Mucosa of descending colon (tissue), 3 donors: ENCODE results near the gene CLASP2. TPM values are rescaled to one million over a fixed set of nuclear protein-coding genes. Genes with fewer than 3 reads are reported as not detected.

Source experiments
- ATAC-seq: fragments of 200-7000 bp; cut with Tn5 transposase; one replicate; pipeline ENCODE4 v1.9.1; 2020; ENCODE audit warnings: mild to moderate bottlenecking, moderate library complexity
- DNase-seq, 3 donors: peaks; one replicate each; pipeline ENCODE4 v3.0.0-alpha.2; 2020
- H3K36me3 ChIP-seq: fragments of 200-600 bp; one replicate; pipeline ENCODE4 v1.8.0; 2021; ENCODE audit warnings: low read depth, mild to moderate bottlenecking
- H3K4me1 ChIP-seq: fragments of 200-600 bp; one replicate; pipeline ENCODE4 v1.8.0; 2021; ENCODE audit warnings: low read depth, mild to moderate bottlenecking
- H3K4me3 ChIP-seq: fragments of 200-600 bp; one replicate; pipeline ENCODE4 v1.8.0; 2021; ENCODE audit warnings: mild to moderate bottlenecking
- H3K9me3 ChIP-seq: fragments of 200-600 bp; one replicate; pipeline ENCODE4 v1.8.0; 2021; ENCODE audit warnings: mild to moderate bottlenecking
- intact Hi-C, 2 donors: fragments of 100-400 bp; cut with DNase I in 1 of 2; cut with micrococcal nuclease in 1 of 2; formaldehyde crosslinking; loops; one replicate each; pipeline versions ENCODE4 v1.11.0 to v1.11.1; 2022; cut with DNase I, micrococcal nuclease
- total RNA-seq, 3 donors: library from RNA; stranded (reverse); fragmentation: NEBNext Ultra II Directional in 2 of 3; extraction: Animal tissue kit (Norgen Biotek cat#: 25700) in 2 of 3; gene quantifications; one replicate each; pipeline versions ENCODE4 v1.2.1 to v1.2.4, GENCODE V29; 2021 to 2023
- TF ChIP-seq, protein P1 (sequence below): fragments of 200-600 bp; IDR thresholded peaks from one replicate; pipeline ENCODE4 v1.8.0; 2022; ENCODE audit warnings: antibody characterized with exemption, mild to moderate bottlenecking
- donor health status: DM: no; HTN: no; CAD: no; lungs with moderate emphysema.
- donor health status: DM: no; HTN: no; CAD: no.
- donor health status: DM: no; HTN: yes; CAD: no.

The CLASP2 gene
- total RNA-seq, 3 donors from 2014 or later, result 33.6 to 66.6 (median 44.5) TPM

- TF ChIP-seq, protein P1, sequence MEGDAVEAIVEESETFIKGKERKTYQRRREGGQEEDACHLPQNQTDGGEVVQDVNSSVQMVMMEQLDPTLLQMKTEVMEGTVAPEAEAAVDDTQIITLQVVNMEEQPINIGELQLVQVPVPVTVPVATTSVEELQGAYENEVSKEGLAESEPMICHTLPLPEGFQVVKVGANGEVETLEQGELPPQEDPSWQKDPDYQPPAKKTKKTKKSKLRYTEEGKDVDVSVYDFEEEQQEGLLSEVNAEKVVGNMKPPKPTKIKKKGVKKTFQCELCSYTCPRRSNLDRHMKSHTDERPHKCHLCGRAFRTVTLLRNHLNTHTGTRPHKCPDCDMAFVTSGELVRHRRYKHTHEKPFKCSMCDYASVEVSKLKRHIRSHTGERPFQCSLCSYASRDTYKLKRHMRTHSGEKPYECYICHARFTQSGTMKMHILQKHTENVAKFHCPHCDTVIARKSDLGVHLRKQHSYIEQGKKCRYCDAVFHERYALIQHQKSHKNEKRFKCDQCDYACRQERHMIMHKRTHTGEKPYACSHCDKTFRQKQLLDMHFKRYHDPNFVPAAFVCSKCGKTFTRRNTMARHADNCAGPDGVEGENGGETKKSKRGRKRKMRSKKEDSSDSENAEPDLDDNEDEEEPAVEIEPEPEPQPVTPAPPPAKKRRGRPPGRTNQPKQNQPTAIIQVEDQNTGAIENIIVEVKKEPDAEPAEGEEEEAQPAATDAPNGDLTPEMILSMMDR, result no peak
- no peak for DNase-seq
- ATAC-seq, result no peak
- H3K36me3 ChIP-seq, result no peaks in the 10 kb centered on the region
- no peaks in the 10 kb centered on the region for H3K4me1 ChIP-seq
- intact Hi-C loops, result no loop called here
- H3K9me3 ChIP-seq, result no peaks in the 10 kb centered on the region
- no peak overlapping the region for H3K4me3 ChIP-seq
These were observed 105.4 kb downstream of the CLASP2 start for GRCh38 chr3:33612607-33613006.

- Histone ChIP-seq H3K4me3 (no peak overlapping the region), H3K9me3 (no peaks in the 10 kb centered on the region), H3K4me1 (no peaks in the 10 kb centered on the region), H3K36me3 (no peaks in the 10 kb centered on the region)
- intact Hi-C loops, result no loop called here
- TF ChIP-seq, protein P1, result no peak
- no peak for ATAC-seq
- no peak for DNase-seq
These were observed 115.2 kb downstream of the CLASP2 start for GRCh38 chr3:33602829-33603228.

DNA sequence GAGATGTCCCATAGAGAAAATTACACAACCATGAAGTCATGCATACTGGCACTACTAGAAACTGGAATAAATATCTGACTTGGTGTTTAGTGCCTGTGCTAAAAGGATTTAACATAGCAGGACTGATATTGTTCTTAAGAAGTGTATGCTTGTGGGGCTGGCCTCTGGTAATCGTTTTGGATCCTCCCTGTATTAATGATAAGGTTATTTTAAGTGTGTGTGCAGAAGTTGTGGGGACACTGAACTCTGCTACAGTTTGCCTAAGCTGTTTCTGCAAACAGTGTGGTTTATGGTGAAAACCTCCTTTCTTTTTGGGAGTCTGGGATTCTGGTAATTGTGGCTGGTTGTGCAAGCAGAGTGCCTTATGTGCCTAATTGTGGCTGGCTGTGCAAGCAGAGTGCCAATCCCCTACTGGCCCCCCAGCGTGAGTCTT is 120.8 kb downstream of the CLASP2 start:
- DNase-seq, result no peak
- ATAC-seq, result no peak
- no peaks in the 10 kb centered on the region for H3K36me3 ChIP-seq
- H3K9me3 ChIP-seq, result no peaks in the 10 kb centered on the region
- H3K4me3 ChIP-seq, result no peak overlapping the region
- H3K4me1 ChIP-seq, result no peaks in the 10 kb centered on the region
- intact Hi-C loops, result no loop called here
- TF ChIP-seq, protein P1, result no peak

DNA sequence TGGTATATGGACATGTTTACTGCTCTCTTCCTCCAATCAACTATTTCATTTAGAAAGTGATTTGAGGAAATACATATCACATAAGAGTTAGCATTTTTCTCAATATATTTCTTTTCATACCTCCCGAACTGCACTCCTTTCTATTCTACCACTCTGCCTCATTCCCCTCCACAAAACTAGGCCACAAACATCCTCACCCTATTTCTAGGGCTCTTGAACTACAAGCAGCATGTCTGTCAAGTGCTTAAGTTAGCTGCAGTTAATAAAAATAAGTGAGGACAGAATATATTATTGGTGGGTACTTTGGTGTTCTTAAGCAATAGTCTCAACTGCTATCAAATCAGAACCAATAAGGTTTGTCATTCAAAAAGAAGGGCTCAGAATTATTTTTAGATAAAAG is 125.1 kb downstream of the CLASP2 start:
- intact Hi-C loops, result no loop called here
- no peaks in the 10 kb centered on the region for H3K9me3 ChIP-seq
- H3K36me3 ChIP-seq, result no peaks in the 10 kb centered on the region
- no peak for ATAC-seq
- TF ChIP-seq, protein P1, result no peak
- DNase-seq, result no peak
- H3K4me1 ChIP-seq, result no peaks in the 10 kb centered on the region
- no peak overlapping the region for H3K4me3 ChIP-seq

- intact Hi-C loops, result no loop called here
- H3K9me3 ChIP-seq, result no peaks in the 10 kb centered on the region
- H3K4me1 ChIP-seq, result no peaks in the 10 kb centered on the region
- H3K36me3 ChIP-seq, result no peaks in the 10 kb centered on the region
- TF ChIP-seq, protein P1, result no peak
- H3K4me3 ChIP-seq, result no peak overlapping the region
- no peak for DNase-seq
- no peak for ATAC-seq
These were observed 127.5 kb downstream of the CLASP2 start for GRCh38 chr3:33590541-33590940.

DNA sequence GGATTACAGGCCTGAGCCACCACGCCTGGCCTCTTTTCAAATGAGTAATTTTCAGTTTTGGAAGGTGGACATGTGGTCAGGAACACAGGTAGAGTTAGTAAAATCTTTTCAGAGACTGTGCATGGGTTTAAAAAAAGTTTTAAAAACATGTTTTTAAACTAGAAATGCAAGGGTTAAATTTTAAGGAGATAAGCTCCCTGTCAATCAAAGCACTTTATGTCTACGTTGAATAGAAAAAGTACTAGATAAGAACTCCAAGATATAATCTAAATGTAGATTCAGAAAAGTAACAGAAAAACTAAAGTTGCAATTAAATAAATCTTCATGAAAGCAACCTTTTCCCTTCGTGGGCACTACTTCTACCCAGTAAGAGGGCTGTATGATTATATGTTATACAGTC is 131.7 kb downstream of the CLASP2 start:
- Histone ChIP-seq H3K4me3 (no peak overlapping the region), H3K4me1 (no peaks in the 10 kb centered on the region), H3K36me3 (no peaks in the 10 kb centered on the region), H3K9me3 (no peaks in the 10 kb centered on the region)
- intact Hi-C loops, result no loop called here
- TF ChIP-seq, protein P1, result no peak
- no peak for DNase-seq
- no peak for ATAC-seq
